ENCODE results near the gene ATR.
"Not testable (repeated sequence)": the region's sequence is repeated elsewhere in the genome, so short reads cannot be mapped to it uniquely, and the experiment has no call there.

The ATR gene

GRCh38 chr3:142568393-142569017 lies 10.0 kb downstream of the ATR start:
- no peak for TF ChIP-seq CTCF (IDR thresholded peaks at IDR 0.05; ENCODE audit: low read depth, low read length)
- no peak for DNase-seq (ENCODE audit: extremely low read depth, low read depth)

GRCh38 chr3:142566096-142566495 lies 12.4 kb downstream of the ATR start:
- no peak for DNase-seq (ENCODE audit: extremely low read depth, low read depth)
- TF ChIP-seq CTCF (IDR thresholded peaks at IDR 0.05; ENCODE audit: low read depth, low read length), result no peak

GRCh38 chr3:142563496-142563997 lies 15.0 kb downstream of the ATR start:
- TF ChIP-seq CTCF (IDR thresholded peaks at IDR 0.05; ENCODE audit: low read depth, low read length), result no peak
- DNase-seq (ENCODE audit: extremely low read depth, low read depth), result no peak

GRCh38 chr3:142560118-142560517 lies 18.4 kb downstream of the ATR start:
- no peak for TF ChIP-seq CTCF (IDR thresholded peaks at IDR 0.05; ENCODE audit: low read depth, low read length)
- no peak for DNase-seq (ENCODE audit: extremely low read depth, low read depth)

GRCh38 chr3:142553741-142554140 lies 24.8 kb downstream of the ATR start:
- TF ChIP-seq CTCF (IDR thresholded peaks at IDR 0.05; ENCODE audit: low read depth, low read length), result no peak
- DNase-seq (ENCODE audit: extremely low read depth, low read depth), result no peak

GRCh38 chr3:142552579-142552978 lies 26.0 kb downstream of the ATR start:
- DNase-seq (ENCODE audit: extremely low read depth, low read depth), result not testable (repeated sequence)

- TF ChIP-seq CTCF (IDR thresholded peaks at IDR 0.05; ENCODE audit: low read depth, low read length), result no peak
- DNase-seq (ENCODE audit: extremely low read depth, low read depth), result no peak
Measured at GRCh38 chr3:142549986-142550385, 28.5 kb downstream of the ATR start.

GRCh38 chr3:142543307-142543706 lies 35.2 kb downstream of the ATR start:
- TF ChIP-seq CTCF (IDR thresholded peaks at IDR 0.05; ENCODE audit: low read depth, low read length), result no peak

More at GRCh38 chr3:142543307-142543706, 35.2 kb downstream of the ATR start:
- DNase-seq (ENCODE audit: extremely low read depth, low read depth), result no peak

All from AG09319 (cell line).